Urothelium cell line (cell line): ENCODE results near the gene TPI1.
"Not testable (repeated sequence)": the region's sequence is repeated elsewhere in the genome, so short reads cannot be mapped to it uniquely, and the experiment has no call there.

Source experiments
- DNase-seq: peaks from one replicate; pipeline ENCODE4 v3.0.0; 2011; ENCODE audit warnings: low spot score, mixed read lengths
- FAIRE-seq: peaks from 2 replicates; lab custom pipeline; 2011; peaks lifted over from hg19 to GRCh38; lab: Jason Lieb, UNC

The TPI1 gene

DNA sequence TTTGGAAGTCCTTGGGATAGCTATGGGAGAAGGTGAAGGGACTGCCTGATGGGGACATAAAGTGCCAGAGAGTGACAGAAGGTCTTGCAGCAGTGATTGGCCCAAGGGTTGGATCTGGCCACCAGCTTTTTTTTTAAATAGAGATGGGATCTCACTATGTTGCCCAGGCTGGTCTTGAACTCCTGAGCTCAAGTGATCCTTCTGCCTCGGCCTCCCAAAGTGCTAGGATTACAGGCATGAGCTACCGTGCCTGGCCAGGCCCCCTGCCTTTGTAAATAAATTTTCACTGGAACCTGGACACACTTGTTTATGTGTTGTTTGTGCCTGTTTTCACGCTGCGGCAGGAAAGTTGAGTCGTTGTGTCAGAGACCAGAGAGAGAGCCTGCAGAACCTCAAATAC is 2.0 kb upstream of the TPI1 start:
- not testable (repeated sequence) for FAIRE-seq

DNA sequence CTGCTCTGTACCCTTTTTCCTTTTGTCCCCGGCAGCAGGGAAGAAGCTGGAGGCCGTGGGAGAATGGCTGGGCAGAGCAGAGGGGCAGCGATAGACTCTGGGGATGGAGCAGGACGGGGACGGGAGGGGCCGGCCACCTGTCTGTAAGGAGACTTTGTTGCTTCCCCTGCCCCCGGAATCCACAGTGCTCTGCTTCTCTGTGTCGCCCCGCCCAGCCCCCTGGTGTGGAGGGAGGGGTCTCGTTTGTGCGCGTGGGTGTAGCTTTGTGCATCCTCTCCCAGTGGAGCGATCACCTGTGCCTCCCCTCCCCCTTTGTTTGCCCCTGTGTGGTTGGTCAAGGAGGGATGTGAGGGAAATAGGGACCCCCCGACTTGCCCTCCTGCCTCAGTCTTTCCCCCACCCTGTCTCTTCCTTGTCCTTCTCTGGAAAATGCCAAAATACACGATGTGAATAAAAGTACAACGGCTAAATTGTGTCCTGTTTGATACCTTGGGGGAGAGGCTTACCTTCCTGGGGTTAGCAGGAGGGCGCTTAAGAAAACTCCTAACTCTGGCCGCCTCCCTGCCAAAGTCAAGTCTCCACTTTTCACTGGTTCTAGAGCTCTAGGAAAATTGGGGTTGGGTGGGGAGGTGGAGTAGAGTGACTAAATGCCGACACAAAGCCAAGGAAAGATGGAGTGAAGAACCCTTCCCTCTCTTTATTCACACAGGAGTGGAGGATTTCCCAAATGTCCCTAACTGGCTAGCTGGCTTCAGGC is 990 bp upstream of the TPI1 start:
- FAIRE-seq (peak; percentile 58), DNase-seq (no peak)

More for the DNA sequence above, 2.0 kb upstream of the TPI1 start:
- not testable (repeated sequence) for DNase-seq

DNA sequence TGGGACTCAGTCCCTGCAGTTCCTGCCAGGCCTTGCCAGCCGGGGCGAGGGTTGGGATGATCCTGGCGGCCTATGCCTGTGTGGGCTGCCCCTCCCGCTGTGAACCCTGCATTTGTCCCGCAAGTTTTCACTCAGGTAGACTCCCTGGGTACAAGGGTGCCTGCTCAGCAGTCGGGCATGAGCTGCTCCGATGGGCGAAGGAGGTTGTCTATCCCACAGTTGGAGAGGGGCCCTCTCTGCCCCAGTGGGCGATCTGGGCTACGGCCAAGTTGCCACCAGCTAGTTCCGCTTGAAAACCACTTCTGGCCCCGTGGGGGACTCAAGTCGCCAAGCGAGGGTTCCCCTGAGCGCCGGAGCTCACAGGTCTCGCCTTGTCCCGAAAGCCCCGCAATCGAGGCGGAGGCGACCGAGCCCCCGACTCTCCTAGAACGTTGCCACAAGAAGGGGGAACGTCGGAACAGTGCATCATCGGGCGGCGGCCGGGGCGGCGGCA is 365 bp upstream of the TPI1 start:
- DNase-seq (no peak), FAIRE-seq (no peak)

DNA sequence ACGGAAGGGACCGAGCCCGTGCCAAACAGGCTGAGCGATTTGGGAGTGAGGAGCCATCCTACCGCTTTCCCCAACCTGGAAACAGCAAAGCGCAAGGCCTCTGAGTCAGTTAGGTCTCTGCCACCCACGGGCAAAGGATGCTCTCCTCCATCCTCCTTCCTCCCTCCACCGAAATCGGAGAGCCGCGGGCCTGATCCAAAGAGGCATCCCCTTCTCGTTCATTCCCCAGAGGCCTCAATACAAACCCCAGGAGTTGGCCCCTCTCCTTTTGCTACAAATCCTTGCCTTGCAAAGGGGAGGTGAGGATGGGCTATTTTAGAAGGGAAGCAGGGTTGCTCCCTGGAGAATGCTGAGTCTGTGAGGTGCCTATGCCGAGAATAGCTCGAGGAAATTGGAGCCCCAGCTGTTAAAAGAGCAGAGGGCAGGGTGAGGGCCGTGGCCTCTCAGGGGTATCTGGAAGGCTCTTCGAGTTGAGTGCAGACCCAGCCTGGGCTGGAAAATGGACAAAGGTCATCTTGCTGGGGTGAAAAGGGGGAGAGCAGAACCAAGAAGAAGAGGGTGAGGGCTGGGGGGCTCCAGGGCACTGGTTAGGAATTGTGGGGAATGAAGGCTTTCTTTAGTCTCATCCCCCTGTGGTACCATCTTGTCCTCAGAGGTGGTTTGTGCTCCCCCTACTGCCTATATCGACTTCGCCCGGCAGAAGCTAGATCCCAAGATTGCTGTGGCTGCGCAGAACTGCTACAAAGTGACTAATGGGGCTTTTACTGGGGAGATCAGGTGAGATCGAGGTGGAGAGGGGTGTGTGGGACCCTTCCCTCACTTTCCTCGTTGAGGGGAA is 1.1 kb downstream of the TPI1 start:
- FAIRE-seq = peak; percentile 30
- DNase-seq = peak; percentile 33

DNA sequence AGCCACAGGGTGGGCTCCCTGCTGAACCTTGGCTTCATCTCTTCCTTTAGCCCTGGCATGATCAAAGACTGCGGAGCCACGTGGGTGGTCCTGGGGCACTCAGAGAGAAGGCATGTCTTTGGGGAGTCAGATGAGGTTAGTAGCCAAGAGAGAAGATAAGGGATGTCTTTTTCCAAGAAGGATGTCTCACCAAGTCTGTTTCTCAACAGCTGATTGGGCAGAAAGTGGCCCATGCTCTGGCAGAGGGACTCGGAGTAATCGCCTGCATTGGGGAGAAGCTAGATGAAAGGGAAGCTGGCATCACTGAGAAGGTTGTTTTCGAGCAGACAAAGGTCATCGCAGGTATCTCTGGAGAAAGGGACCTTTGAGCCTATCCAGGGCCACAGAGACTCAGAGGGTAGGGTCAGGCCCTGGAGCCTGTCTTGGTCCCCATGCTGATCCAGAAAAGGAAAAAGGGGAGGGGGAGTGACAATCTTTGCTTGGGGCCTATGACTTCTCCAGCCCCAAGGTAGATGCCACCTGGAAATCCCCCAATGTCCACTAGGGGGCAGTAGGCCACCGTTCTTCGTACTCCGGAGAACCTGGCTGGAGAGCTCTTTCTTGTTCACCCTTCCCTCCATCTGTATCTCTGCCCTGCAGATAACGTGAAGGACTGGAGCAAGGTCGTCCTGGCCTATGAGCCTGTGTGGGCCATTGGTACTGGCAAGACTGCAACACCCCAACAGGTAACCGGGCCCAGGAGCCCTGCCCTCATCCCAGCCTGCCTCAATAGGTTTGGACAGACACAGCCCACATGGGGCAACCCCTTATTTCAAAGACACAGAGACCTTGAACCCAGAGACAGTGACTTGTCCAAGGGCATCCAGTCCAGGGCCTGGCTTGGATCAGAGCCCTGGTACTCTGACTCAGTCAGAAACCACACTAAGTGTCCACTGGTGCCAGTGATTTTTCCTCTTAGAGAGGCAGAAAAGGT is 2.0 kb downstream of the TPI1 start:
- DNase-seq (peak; percentile 77), FAIRE-seq (peak; percentile 74)

DNA sequence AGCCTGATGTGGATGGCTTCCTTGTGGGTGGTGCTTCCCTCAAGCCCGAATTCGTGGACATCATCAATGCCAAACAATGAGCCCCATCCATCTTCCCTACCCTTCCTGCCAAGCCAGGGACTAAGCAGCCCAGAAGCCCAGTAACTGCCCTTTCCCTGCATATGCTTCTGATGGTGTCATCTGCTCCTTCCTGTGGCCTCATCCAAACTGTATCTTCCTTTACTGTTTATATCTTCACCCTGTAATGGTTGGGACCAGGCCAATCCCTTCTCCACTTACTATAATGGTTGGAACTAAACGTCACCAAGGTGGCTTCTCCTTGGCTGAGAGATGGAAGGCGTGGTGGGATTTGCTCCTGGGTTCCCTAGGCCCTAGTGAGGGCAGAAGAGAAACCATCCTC is 3.0 kb downstream of the TPI1 start:
- not testable (repeated sequence) for DNase-seq, FAIRE-seq

DNA sequence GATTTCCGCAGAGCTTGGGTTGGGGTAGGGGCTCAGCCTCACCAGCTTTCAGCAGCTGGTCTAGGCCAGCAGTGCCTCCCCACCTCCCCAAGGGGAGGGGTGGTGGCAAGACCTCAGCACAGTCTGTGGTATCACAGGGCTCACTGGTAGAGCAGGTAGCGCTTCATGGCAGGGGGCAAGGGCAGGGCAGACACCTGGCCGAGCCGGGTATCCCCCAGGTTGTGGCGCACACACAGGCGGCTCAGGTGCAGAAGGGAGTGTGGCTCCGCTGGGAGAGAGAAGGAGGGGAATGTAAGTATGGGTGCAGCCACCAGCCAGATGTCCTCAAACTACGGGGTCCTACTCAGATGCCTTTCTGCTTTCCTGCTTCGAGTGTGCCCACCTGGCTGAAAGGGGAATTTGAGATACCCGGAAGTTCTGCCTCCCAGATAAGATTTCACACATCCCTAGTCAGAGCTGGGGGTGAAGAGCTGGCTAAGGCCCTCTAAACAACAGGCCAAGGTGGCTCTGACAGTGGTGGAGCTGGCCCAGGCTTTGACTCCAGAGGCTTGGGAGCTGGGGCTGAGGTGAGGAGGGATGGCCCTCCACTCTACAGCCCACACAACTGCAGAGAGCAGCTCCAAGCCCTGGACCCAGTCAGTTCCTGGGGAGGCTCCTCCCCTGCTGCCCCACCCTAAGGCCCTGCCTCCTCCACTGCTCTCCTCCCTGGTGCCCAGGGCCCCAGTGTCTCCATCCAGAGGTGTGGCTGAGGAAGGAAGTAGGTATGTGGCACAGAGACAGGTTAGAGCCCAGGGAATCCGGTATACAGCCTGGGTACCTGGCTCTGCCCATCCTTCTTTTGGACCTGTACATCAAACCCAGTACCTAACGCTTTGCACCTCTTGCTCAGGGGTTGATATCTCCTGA is 4.0 kb downstream of the TPI1 start:
- FAIRE-seq (no peak), DNase-seq (peak; percentile 69)

DNA sequence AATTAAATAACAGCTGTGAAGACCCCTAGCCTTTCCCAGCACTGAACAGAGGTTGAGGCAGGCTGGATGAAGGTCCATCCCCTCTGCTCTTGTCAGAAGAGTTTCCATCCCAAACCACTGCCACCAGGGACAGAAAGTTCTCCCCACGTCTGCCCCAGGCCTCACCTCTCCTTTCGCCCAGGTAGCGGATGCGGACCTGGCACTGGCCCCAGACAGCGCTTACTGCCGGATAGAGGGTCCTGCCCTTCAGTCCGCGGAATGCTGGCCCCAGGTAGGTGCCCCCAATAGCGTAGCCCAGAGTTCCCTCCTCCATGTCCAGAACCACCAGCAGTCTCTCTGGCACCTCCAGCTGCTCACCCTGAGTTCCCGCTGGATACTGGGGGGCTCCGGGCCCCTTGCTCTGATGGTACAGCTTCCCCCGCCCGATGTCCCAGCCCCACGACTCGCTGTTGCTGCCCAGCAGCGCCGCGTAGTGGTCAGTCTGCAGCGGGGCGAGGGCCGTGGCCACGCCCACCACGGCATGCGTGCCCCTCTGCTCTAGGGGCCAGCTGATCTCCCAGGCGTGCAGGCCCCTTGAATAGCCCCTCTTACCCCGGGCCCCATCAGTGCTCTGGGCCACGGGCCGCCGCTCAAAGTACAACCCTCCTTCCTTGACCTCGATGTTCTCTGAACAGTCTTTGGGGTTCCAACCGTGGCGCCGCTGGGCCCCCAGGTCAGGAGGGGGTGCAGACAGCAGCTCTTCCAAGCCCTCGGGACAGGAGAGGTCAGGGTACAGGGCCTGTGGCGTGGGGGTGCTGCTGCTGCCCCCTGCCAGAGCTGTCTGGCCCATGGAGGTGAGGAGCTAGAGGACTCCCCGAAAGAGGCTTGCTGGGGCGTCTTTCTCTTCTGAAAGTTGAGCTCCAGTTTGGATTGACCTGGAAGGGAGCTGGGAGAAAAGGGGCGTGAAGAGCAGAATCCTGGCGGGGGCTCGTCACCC is 5.0 kb downstream of the TPI1 start:
- DNase-seq (peak; percentile 91), FAIRE-seq (peak; percentile 98)

DNA sequence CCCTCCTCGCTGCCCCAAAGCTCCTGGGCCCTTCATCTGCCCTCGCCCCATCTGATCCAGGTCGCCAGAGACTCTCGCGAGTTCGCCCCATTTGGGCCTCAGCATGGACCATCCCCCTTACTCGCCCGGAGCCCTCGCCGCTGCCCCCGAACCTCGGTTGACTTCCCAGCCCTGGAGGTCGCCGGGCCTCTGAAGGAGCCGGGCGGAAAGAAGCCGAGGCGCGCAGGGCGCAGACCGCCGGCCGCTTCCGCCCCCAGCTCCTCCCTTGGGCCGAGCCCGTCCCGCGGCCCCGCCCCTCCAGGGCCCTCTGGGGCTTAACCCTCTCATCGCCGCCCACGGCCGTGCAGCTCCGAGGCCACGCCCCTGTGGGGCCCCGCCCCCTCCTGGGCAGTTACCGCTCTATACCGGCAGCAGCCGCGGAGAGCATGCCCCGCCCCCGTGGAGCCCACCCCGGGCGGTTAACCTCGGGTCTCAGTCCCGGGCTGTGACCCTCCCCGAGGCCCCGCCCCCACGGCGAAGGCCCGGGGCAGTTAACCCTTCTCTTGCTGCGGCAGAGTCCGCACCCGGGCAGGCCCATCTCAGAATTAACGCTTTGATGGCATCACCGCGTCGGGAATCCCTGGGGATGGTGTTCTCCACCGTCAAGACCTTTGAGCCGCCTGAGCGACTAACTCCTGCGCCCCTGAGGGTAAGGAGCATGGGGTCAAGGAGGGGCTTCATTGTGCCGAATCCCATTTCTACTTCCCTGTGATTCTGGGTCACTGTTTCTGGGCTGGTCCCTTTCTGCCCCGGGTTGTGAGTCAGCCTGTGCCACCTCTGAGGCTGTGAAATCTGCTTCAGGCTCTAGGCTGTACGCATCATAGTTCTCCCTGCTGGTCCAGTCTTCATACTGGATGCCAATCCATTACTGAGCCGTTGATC is 6.0 kb downstream of the TPI1 start, which contains the start of gene SPSB2:
TSS of gene SPSB2 (minus strand) at position 210 of the 921 bp plus-strand sequence. CDS start 402 bp downstream, outside the sequence.
- DNase-seq (peak; percentile 98), FAIRE-seq (peak; percentile 91)

DNA sequence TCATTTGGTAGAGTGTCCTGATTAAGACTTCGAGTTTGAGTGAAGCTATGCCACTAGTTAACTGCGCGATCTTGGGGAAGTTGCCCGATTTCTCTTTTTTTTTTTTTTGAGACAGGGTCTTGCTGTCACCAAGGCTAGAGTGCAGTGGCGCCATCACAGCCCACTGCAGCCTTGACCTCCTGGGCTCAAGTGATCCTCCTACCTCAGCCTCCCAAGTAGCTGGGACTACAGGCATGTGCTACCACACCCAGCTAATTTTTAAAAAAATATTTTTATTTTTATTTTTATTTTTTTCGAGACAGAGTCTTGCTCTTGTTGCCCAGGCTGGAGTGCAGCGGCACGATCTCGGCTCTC is 6.7 kb downstream of the TPI1 start:
- FAIRE-seq, DNase-seq: not testable (repeated sequence)

DNA sequence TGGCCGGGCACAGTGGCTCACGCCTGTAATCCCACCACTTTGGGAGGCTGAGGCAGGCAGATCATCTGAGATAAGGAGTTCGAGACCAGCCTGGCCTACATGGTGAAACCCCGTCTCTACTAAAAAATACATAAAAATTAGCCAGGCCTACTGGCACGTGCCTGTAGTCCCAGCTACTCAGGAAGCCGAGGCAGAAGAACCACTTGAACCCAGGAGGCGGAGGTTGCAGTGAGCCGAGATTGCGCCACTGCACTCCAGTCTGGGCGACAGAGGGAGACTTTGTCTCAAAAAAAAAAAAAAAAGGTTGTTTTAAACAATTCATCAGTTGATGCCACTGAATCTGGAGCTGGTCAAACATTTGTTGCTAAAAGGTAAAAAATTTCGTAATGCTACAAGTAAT is 12.5 kb downstream of the TPI1 start:
- FAIRE-seq, DNase-seq: not testable (repeated sequence)

DNA sequence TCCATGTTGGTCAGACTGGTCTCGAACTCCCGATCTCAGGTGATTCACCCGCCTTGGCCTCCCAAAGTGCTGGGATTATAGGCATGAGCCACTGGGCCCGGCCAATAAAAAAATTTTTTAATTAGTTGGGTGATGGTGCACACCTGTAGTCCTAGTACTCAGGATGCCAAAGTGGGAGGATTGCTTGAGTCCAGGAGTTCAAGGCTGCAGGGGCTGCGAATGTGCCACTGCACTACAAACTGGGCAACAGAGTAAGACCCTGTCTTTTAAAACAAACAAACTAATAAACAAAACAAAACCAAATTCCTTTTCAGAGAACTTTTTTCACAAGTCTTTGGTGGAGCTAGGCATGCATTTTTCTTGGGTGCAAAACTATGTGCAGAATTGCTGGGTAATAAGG is 15.9 kb downstream of the TPI1 start:
- no peak for FAIRE-seq

DNA sequence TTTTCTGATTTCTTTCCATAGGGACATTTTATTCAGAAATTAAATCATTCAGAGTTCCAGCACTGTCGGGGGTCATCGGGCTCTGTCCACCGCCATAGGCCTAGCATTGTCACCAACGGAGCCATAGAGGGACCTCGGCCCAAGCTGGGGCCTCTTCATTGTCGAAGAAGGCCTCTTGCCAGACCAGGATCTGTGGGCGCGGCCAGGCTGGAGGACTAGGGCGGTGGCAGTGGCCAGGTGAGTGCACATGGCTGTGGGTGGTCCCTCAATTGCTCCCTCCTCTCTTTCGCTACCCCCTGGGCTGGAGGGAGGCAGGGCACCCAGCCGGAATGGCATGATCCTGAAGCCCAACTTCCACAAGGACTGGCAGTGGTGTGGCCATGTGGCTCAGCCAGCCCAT is 16.4 kb downstream of the TPI1 start:
- FAIRE-seq (no peak), DNase-seq (no peak)

More for the DNA sequence above, 15.9 kb downstream of the TPI1 start:
- DNase-seq = no peak

DNA sequence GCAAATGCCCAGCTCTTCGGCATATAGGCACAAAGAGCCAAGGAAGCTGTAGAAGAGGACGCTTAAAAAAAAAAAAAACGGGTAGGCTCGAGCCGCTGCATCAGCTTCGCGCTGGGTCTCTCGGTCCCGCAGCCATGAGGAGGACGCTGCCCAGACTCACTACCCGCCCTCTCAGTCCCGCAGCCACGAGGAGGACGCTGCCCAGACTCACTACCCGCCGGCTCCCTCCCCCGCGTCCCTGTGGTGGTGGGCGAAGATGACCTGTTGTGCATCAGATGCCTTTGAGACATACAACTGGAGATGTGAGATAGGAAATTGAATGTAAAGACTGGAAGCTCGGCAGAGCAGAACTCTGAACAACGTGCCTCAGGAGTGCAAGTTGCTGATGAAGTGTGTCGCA is 17.2 kb downstream of the TPI1 start:
- no peak for FAIRE-seq
- DNase-seq = no peak

DNA sequence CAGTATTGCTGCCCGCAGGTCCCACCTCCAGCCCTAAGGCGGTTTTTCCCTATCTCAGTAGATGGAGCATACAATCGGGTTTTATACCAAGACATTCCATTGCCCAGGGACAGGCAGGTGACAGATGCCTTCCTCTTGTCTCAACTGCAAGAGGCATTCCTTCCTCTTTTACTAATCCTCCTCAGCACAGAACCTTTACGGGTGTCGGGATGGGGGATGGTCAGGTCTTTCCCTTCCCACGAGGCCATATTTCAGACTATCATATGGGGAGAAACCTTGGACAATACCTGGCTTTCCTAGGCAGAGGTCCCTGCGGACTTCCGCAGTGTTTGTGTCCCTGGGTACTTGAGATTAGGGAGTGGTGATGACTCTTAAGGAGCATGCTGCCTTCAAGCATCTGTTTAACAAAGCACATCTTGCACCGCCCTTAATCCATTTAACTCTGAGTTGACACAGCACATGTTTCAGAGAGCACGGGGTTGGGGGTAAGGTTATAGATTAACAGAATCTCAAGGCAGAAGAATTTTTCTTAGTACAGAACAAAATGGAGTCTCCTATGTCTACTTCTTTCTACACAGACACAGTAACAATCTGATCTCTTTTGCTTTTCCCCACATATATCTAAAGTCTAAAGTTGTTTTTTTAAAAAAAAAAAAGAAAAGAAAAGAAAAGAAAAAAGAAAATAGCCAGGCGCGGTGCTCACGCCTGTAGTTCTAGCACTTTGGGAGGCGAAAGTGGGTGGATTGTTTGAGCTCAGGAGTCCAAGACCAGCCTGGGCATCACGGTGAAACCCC is 19.1 kb downstream of the TPI1 start:
- not testable (repeated sequence) for DNase-seq, FAIRE-seq

DNA sequence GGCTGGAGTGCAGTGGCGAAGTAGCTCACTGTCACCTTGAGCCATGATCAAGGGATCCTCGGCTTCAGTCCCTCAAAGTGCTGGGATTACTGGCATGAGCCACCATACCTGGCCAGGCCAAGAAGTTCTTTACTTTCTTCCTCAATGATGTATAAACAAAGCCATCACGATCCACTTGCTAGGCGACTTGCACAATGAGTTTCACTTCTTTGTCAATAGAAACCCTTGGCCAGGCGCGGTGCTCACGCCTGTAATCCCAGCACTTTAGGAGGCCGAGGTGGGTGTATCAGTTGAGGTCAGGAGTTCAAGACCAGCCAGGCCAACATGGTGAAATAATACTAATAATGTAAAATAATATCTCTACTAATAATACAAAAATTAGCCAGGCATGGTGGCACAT is 20.1 kb downstream of the TPI1 start:
- FAIRE-seq = no peak
- no peak for DNase-seq
